SHP77 treated with DMSO at 0.1 percent for 48 hours (cell line): ENCODE data around the gene PAIP2.
"Not testable (repeated sequence)": the region's sequence is repeated elsewhere in the genome, so short reads cannot be mapped to it uniquely, and the experiment has no call there.

ENCODE experiments used
- DNase-seq: peaks from one replicate; lab custom pipeline; 2025; lab: John Stamatoyannopoulos, UW

The PAIP2 gene

DNA sequence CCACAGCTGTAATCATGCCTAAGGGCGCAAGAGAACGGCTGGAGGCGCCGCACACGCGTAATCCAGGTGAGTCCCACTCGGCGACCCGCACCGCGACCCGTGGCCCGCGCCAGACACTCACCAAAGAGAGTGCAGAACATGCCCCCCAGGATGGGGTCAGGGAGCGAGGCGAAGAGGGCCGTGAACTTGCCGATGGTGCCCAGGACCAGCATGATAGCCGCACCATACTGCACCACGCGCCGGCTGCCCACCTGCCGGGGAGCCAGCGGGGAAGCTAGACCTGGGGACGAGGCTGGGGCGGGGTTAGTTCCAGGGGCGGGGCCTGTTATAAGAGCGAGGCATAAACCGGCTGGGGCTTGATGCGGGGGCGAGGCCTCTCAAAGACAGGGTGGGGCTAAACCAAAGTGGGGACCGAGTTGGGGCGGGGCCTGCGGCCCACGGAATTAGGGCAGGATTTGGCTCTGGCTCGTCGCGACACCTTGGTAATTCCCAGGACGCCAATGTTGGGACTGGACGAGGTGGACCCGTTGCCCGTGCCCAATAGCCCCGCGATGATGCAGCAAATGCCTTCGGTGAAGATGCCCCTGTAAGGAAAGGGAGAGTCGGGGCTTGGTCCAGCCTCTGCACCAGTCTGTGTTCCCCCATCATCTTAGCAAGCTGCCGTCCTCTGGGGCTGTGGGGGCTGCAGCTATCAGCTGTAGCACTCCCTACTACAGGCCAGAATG, 36.6 kb downstream of the PAIP2 start:
- DNase-seq, result no peak

DNA sequence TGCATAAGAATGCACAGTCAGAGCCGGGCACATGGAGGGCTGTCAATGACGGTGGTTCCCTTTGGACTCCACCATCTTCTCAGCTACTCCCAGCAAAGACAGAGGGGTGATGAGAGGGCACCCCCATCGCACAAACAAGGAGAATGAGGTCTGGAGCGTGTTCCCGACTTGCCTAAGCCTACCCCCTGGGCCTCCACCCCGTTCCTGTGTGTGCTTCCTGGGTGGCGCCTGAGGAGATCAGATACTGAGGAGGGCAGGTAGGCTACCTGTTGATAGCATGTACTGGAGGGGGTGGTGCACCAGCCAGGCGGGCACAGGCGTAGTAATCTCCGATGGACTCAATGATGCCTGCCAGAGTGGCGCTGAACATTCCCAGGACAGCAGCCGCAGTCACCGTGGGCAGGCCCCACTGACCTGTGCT, 37.3 kb downstream of the PAIP2 start:
- no peak for DNase-seq

DNA sequence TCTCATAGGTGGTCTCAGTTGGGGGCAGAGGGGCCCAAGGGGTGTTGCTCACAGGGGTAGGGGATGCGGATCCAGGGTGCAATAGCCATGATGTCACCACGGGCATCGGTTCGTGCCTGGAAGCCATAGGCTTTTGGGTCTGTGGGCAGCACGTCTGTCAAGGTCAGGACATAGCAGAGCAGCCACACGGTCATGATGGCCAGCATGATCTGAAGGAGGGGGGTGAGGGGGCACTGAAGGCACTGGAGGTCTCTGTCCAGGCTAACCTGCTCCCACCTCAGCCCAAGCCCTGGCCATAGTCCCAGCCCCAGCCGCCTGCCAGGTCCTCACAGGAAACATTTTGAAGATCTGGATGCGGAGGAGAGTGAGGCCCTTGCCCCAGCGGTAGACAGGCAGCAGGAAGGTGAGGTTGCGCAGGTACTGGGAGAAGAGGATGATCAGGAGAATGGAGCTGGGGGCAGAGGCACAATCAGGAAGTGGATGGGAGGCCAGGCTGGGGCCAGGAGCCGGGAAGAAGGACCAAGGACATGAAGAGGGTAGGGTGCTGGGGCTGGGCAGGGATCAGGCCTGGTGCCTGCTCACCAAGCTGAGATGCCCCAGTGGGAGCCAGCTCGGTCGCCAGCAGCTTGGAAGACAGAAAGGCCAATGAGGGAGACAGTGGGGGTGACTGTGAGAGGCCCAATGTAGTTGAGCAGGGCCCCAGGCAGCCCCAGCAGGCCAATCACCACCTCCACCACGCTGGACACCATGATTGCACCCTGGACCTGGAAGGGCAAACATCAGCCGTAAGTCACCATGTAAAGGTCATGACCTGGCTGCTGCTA, 38.2 kb downstream of the PAIP2 start:
- DNase-seq, result no peak

DNA sequence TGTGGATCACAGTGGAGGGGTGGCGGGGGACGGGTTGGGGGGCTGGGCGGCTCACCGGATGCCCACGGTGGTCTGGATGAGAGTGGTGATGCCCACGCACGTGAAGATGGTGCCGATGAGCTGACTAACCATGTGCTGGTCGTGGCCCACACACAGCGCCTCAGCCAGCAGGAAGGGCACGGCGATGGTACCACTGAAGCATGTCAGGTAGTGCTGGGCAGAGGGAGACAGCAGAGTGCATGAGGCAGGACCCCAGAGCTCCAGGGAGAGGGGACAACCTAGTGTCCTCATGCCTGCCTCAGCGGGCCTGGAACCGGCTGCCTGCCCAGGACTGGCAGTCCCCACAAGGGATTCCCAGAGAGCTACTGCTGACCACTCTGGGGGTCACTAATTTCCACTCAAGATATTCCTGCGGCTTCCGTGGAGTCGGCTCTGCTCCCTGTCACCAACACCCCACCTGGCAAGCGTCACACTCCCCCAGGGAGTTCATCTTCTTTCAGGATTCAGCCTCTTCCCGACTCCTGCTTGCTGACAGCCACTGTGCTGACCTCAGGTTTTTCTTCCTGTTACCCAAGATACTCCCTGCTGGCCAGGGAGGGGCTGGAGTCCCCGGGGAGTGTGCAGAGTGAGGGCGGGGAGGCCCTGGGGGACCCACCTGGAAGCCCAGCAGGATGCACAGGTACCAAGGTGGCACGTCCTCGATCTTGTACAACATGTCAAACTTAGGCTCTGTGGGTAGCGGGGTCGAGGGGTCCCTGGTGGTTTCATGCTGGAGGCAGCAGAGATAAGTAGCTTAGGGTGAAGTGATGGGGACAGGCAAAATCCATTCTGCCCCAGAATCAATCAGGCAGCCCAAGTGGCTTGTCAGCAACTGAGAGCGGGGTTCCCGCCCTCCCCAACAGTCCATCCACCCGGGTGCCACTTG, 40.4 kb downstream of the PAIP2 start:
- DNase-seq, result no peak

DNA sequence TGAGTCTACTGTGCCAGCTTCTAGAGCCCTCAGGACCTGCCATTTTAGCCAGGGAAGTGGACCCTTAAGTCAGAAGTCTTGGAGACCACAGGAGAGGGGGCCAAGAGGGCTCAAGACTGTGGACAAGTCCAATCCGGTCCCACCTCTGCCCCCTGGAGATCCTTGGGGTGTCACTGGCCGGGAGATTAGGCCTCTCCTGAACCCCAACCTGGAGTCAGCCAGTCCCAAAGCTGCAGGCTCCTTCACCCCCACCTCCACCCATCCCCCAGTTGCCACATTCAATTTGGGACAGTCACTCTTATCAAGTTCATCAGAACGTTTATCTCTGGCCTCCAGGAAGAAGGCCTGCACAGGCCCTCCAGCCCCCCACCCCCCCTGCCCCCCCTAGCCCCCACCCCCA, 41.2 kb downstream of the PAIP2 start:
- no peak for DNase-seq

DNA sequence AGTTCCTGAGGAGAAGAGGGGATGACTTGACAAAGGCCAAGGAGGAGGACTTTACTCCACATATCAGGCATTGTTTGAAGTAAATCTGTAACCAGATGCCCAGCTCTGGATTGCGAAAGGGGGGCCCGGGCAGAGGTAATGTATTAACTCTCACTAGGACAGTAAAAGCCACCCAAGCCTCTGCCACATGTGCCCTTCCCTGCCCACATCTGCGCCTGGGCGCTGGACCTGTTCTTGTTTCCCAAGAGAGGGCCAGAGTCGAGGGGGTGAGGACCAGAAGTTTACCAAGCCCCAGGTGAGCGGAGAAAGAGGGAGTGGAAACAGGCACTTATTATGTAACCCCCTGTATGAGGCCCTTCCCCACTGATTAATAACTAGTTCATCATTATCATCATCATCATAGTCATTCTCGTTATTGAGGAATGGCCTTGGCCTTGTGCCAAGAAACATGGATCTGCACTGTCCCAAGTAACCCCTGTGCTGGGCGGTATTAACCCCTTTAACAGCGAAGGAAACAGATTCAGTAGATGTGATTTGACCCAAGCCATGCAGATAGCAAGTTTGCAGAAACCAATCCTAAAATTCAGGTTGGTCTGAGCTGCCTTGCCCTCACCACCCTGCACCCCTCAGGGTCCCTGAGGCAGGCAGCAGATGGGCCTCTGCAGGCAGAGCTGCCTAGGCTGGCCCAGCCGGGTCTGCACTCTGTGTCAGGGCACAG, 41.8 kb downstream of the PAIP2 start, which contains the start of gene SLC23A1:
Gene SLC23A1, minus strand, starts transcription at position 23 of the 718 bp plus-strand sequence. CDS start 44 bp downstream, outside the sequence.
- DNase-seq, result no peak

DNA sequence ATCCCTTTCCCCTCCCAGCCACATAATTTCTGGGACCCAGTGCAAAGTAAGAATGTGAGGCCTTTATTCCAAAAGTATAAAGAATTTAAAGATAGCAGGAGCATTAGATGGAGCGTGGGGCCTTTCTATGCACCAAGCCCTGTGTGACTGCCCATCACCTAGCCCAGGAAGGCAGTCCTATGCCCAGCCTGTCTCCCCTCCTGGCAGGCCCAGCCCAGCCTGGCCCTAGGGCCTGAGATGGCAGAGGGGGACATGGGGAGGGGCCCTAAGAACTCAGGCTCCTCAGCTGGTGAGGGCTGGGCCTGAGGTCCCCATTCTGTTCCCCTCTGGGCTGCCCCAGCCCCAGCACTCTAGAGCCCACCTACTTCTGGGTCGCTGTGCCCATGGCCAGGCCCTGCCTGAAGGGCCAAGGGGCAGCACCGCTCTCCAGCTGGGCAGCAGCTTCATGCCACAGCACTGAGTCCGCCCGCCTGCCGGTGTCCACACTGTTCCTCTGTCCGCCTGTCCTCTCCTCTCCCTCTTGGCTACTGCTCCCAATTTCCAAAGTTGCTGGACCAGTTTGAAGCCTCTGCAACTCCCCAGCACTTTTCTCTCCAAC, 42.4 kb downstream of the PAIP2 start:
- no peak for DNase-seq

DNA sequence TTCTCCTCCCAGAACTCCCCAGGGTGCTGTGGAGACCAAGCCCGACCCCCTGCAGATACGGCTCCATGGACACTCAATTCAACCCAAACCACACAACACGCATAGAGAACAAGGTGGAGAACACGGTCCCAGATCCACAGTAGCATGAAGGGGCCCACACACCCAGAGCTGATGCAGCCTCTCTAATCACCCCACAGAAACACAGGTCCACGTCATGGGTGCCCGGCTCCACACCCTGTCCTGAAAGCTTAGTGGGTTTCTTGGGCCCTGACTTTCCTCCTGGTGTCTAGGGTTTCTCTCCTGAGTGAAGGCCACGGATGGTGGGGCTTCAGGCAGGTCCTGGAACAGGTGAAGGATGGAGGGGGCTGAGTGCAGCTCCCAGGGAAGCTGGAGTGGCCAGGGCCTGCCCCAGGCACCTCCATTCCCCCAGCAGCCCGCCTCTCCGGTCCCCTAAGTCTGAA, 43.0 kb downstream of the PAIP2 start:
- no peak for DNase-seq

DNA sequence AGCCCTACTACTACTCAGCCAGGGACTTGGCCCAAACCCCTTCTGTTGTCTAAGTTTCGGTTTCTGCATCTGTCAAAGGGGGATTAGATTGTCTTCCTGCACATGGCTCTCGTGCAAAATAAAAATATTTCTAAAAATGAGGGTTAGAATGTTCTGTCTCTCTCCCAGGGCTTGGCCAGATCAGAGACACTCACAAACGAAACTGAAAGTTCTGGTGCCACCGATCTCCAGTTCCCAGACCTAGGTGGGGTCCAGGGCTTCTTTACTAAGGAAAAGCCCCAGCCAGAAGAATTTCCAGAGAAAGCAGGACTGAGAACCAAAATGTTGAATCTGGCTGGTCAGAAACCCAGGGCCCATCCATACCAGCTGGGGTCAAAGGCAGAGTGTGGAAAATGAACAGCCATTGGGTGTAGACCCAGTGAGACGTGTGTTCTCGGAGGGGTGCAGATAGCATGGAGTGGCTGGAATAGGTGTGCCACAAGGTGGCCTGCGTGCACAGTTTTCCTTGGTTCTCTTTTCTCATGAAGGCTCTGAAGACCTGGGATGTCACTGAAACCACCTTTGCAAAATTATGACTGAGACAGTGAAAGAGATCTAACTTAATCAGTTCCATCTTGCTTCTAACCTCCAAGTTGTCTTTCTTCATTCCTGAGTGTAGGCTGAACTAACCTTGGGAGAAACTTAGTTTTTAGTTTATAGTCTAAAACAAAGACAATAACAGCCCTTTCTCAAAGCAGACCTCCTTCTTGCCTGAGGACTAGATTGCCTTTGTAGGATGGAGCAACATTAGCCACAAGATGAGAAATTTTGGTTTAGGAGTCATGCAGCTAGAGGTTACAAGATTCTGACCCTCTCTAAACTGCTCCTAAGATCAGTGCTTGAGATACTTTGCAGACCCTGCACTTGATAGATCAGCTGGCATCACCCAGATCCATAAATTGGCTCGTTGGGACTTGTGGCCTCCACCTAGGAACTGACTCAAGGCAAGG, 43.7 kb downstream of the PAIP2 start:
- DNase-seq, result peak; percentile 30

DNA sequence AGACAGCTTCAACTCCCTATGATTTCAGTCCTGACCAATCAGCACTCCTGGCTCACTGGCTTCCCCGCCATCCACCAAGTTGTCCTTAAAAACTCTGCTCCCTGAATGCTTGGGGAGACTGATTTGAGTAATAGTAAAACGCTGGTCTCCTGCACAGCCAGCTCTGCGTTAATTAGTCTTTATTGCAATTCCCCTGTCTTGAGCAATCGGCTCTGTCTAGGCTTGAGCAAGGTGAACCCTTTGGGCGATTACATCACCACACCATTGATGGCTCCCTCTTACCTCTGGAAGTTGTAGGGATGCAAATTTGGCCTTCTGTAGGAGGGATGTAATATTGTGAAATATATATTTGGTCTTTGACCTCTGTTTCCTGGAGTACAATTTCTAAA, 44.4 kb downstream of the PAIP2 start:
- no peak for DNase-seq

DNA sequence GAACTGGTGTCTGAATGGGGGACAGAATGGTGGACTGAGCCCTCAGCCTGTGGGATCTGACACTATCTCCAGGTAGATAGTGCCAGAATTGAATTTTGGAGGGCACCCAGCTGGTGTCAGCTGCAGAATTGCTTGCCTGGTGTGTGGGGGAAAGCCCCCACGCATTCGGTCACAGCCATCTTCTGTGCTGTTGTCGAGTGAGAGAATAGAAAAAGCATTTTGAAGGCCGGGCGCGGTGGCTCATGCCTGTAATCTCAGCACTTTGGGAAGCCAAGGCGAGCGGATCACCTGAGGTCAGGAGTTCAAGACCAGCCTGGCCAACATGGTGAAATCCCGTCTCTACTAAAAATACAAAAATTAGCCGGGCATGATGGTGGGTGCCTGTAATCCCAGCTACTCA, 45.3 kb downstream of the PAIP2 start:
- not testable (repeated sequence) for DNase-seq

DNA sequence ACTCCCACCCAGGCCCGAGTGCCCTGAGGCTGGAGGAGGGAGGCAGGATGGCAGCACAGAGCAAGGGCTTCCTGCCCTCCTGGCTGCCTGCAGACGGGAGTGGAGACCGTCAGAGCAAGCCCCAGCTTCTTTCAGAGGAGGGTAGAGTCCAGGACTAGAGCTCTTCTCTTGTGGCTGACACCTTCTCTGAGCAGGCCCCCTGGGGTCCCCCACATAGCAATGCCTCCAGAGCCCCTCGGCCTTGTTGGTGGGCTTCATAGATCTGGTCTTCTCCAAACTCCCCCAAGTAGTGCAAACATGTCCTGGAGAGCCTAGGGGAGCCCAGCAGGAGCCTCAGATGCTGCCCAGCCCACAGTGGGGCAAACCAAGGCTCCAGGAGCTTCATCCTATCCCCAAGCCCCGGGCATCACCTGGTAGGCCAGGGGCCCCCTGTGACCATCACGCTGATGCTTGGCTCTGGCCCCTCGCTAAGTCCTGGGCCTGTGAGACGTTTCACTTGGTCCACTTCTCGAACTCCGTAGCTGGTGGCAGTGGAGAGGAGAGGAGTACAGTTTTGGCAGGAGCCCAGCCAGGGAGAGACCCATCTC, 46.0 kb downstream of the PAIP2 start:
- DNase-seq, result no peak

DNA sequence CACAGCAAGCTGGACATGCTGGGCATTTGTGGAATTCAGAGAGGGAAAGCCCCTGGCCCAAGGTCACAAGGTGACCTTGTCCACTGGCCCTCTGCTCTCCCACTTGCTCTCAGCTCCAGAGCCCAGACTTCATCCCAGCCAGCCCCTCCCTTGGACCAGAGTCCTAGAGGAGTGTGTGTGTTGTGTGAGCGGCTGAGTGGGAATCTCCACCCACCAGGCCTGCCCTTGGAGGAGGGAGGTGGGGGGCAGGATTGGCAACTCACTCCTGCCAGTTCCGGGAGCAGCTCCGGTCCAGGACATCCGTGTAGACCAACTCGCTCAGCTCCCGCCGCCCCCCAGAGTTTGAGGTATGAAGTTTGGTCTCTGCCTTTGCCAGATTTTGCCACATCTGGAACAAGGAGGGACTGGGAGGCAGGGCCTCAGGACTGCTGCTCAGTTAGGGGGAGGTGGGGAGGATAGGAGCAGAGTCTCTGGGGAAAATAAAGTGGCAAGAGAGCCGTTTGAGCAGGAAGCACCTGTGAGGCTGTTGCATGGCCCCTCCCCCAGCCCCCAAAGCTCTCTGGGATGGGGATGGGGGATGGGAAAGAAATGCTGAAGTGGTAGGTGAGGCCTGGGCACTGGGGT, 46.7 kb downstream of the PAIP2 start:
- no peak for DNase-seq

DNA sequence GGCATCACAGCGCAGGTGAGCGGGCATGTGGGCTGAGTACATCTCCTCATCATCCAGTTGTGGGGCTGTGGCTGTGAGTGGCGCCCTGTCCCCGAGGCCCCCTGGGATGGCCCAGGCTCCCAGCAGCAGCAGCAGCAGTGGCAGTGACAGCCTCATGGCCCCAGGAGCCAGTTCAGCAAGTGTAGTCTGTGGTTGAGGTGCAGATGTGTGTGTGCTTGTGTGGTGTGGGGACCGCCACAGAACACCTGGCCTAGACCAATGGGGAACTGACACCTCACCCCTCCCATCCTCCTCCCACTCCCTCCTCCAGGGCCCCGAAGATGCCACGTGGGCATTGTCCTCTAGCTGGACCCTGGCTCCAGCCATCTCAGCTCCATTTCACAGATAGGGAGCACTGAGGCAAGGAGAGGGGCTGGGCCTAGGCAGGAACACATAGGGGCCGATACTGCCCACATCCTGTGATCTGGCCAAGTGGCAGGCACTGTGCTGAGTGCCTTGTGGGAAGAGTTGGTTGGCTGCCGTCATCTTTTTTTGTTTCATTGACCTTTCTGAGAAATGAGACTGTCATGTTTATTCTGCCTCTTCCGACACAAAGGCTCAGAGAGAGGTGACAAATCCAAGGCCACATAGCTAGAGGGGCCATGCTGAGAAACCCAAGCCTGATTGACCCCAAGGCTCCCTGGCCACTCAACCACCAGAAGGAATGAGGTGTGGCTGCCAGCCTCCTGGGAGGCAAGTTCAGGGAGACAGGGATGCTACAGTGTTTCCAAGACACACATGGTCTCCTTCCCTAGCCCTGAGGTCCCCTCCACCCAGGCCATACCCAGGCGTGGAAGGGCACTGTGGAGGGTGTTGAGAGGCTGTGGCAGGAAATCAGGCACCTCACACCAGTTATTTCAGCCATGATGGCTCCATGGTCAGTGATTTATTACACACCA, 48.3 kb downstream of the PAIP2 start, which contains the start of gene MZB1:
Gene MZB1, minus strand, starts transcription at position 213 of the 938 bp plus-strand sequence. Its CDS starts 57 bp downstream, at position 156.
- no peak for DNase-seq

DNA sequence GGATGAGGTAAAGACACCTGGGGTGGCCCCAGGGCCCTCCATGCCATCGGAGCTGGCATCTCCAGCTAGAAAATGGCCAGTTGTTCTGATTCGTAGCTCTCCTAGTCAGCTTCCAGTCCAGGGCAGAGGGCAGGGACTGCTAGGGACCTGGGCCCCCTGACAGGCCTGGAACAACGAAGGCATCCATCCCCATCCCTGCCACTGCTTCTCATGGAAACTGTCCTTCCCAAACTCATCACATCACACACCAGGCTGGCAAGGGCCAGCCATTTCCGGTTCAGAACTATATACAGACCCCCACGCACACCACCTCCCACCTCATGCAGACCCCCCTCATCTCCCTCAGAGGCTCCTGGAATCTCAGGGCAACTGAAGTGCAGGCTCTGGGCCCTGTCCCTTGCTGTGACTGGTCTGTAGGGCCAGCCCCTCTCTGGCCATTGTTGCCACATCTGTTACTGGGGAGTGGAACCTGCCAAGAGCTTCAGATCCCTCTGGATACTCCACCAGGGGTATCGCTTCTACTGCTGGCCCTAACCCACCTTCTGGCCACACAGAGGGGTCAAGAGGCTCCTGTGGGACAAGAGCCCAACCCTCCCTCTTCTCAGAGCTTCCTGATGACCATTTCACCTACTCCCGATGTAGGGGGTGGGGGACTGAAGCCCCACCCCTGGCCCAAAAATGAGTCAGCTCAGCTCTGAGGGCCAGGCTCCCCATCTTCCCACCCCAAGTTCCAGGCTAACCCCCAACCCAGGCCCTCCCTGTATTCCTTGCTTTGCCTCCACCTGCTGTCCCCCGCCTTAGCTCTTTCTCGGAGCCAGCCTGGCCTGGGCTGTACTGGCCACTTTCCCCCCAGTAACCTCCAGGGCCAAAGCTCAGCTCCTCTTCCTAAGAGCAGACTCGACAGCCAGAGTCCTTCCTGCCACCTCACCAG, 49.2 kb downstream of the PAIP2 start:
- no peak for DNase-seq

DNA sequence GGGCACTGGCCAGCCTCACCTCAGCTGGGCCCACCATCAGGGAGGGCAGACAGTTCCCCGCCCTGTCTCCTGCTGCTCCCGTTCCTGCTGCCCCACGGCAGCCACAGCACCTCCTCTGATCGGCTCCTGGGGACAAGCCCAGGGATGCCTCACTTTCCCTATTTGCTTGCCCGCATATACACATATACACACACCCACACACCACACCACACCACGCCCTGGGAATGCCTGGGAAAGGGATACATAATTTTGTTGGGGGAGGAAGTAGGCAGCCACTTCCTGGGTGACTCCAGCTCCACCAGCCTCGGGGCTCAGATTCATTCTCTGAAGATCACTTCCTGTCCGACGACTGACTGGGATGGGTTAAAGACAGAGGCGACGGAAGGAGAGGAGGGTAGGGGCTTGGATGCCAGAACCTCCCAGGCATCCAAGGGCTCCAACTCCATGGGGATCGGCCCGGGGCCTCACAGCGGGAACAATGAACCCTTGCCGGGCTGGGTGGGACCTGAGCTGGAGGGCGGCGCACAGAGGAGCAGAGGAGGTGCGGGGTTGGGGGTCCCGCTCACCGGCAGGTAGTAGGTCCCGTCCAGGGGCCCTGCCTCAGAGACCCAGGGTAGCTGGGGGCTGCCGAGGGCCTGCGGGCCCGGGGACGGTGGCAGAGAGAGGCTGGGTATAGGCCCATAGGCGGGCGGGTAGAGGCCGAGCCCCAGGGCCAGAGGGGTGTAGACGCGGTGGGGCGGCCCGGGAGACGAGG, 50.1 kb downstream of the PAIP2 start:
- DNase-seq, result no peak
